OCI-LY1 (cell line): Measurements from ENCODE around the gene CYP26A1.
A peak's percentile ranks its signal among the peaks of the same experiment; 100 is the strongest.

ENCODE experiments used
- H2AFZ ChIP-seq: fragments of 200-600 bp; sonication (generic), shearing (Covaris generic); 2 replicates; pipeline ENCODE4 v1.6.0; 2014; ENCODE audit warnings: antibody characterized with exemption, mild to moderate bottlenecking, low read length
- H3F3A ChIP-seq: fragments of 200-600 bp; sonication (generic), shearing (Covaris generic); 2 replicates; pipeline ENCODE4 v1.6.0; 2014; ENCODE audit warnings: mild to moderate bottlenecking, antibody characterized with exemption, low read length, moderate library complexity; ENCODE audit not compliant: insufficient read depth
- H3K27ac ChIP-seq: fragments of 200-600 bp; sonication (generic); 2 replicates; pipeline ENCODE4 v1.5.1; 2014; ENCODE audit warnings: low read length, mixed run types, mild to moderate bottlenecking, low read depth; ENCODE audit not compliant: poor library complexity, severe bottlenecking
- H3K27me3 ChIP-seq: fragments of 200-600 bp; sonication (generic); 2 replicates; pipeline ENCODE4 v1.6.0; 2014; ENCODE audit warnings: antibody characterized with exemption, mild to moderate bottlenecking, low read length, moderate library complexity; ENCODE audit not compliant: insufficient read depth
- H3K36me3 ChIP-seq: fragments of 200-600 bp; sonication (generic); 2 replicates; pipeline ENCODE4 v1.6.1; 2014; ENCODE audit warnings: mild to moderate bottlenecking, antibody characterized with exemption, low read length, moderate library complexity, mixed read lengths; ENCODE audit not compliant: insufficient read depth
- H3K4me1 ChIP-seq: fragments of 200-600 bp; sonication (generic); 2 replicates; pipeline ENCODE4 v1.5.1; 2014; ENCODE audit warnings: mild to moderate bottlenecking, low read length, moderate library complexity; ENCODE audit not compliant: insufficient read depth, severe bottlenecking
- H3K4me2 ChIP-seq: fragments of 200-600 bp; sonication (generic), shearing (Covaris generic); 2 replicates; pipeline ENCODE4 v1.6.1; 2014; ENCODE audit warnings: low read length
- H3K4me3 ChIP-seq: fragments of 200-600 bp; sonication (generic); 2 replicates; pipeline ENCODE4 v1.5.1; 2014; ENCODE audit warnings: low read length, low read depth, mild to moderate bottlenecking, mixed read lengths; ENCODE audit not compliant: poor library complexity, severe bottlenecking
- H3K79me2 ChIP-seq: fragments of 200-600 bp; shearing (Covaris generic); 2 replicates; pipeline ENCODE4 v1.6.1; 2016; ENCODE audit warnings: mixed run types, low read length, mixed read lengths; ENCODE audit not compliant: insufficient read depth
- H3K9ac ChIP-seq: fragments of 200-600 bp; sonication (generic), shearing (Covaris generic); 2 replicates; pipeline ENCODE4 v1.6.1; 2014; ENCODE audit warnings: mild to moderate bottlenecking, low read length, mixed read lengths
- H3K9me2 ChIP-seq: fragments of 200-600 bp; sonication (generic), shearing (Covaris generic); 2 replicates; pipeline ENCODE4 v1.6.1; 2014; ENCODE audit warnings: low read depth, mild to moderate bottlenecking, low read length, mixed read lengths
- H3K9me3 ChIP-seq: fragments of 200-600 bp; shearing (Covaris generic); 2 replicates; pipeline ENCODE4 v1.6.1; 2014; ENCODE audit warnings: low read length, mixed read lengths
- H4K20me1 ChIP-seq: fragments of 200-600 bp; sonication (generic), shearing (Covaris generic); 2 replicates; pipeline ENCODE4 v1.6.0; 2016; ENCODE audit warnings: mild to moderate bottlenecking, low read length; ENCODE audit not compliant: insufficient read depth
- CTCF ChIP-seq: fragments of 200-600 bp; sonication (generic), shearing (Covaris generic); IDR thresholded peaks from 2 replicates; pipeline ENCODE4 v1.5.1; 2017; ENCODE audit warnings: mild to moderate bottlenecking, antibody characterized with exemption, low read length, moderate library complexity, mixed read lengths
- EZH2 ChIP-seq: fragments of 200-600 bp; sonication (generic), shearing (Covaris generic); IDR thresholded peaks from 2 replicates; pipeline ENCODE4 v1.8.0; 2017; ENCODE audit warnings: borderline replicate concordance, mixed run types, mild to moderate bottlenecking, antibody characterized with exemption, low read length, moderate library complexity, mixed read lengths

The CYP26A1 gene

GRCh38 chr10:93072713-93073538 is 767 bp upstream of the CYP26A1 start:
- Histone ChIP-seq H3K4me2 (peak overlapping the region; percentile 35; the same call in 1 of the 2 replicates), H3K27ac (no peak overlapping the region), H3K4me3 (peak overlapping the region; percentile 32), H2AFZ (no peak overlapping the region), H3K36me3 (no peaks in the 10 kb centered on the region), H3K9ac (no peak overlapping the region), H4K20me1 (no peaks in the 10 kb centered on the region), H3K27me3 (no peaks in the 10 kb centered on the region), H3K4me1 (no peaks in the 10 kb centered on the region), H3K9me3 (no peaks in the 10 kb centered on the region), H3K79me2 (no peaks in the 10 kb centered on the region), H3K9me2 (no peaks in the 10 kb centered on the region), H3F3A (no peaks in the 10 kb centered on the region)
- TF ChIP-seq EZH2 (no peak), CTCF (no peak)

- H3K4me3 ChIP-seq = no peak overlapping the region
- no peaks in the 10 kb centered on the region for H3K36me3 ChIP-seq
- H3K9ac ChIP-seq = no peak overlapping the region
- no peak overlapping the region for H3K4me2 ChIP-seq
- no peaks in the 10 kb centered on the region for H3K9me3 ChIP-seq
- no peaks in the 10 kb centered on the region for H3K27me3 ChIP-seq
- H3K9me2 ChIP-seq = no peaks in the 10 kb centered on the region
- no peak overlapping the region for H2AFZ ChIP-seq
- no peaks in the 10 kb centered on the region for H3K4me1 ChIP-seq
- no peaks in the 10 kb centered on the region for H3K79me2 ChIP-seq
- H4K20me1 ChIP-seq = no peaks in the 10 kb centered on the region
- no peak overlapping the region for H3K27ac ChIP-seq
- H3F3A ChIP-seq = no peaks in the 10 kb centered on the region
- no peak for TF ChIP-seq EZH2
- peak; percentile 7; the same call in 1 of the 2 replicates for TF ChIP-seq CTCF
Measured at GRCh38 chr10:93074147-93074596, 479 bp downstream of the CYP26A1 start.

- Histone ChIP-seq H3K4me1 (no peaks in the 10 kb centered on the region), H3K9me2 (no peaks in the 10 kb centered on the region), H3K27me3 (no peaks in the 10 kb centered on the region), H3K36me3 (no peaks in the 10 kb centered on the region), H3K9ac (no peak overlapping the region), H3K4me2 (no peak overlapping the region), H3K9me3 (no peaks in the 10 kb centered on the region), H3F3A (no peaks in the 10 kb centered on the region), H3K27ac (no peak overlapping the region), H4K20me1 (no peaks in the 10 kb centered on the region), H3K79me2 (no peaks in the 10 kb centered on the region), H2AFZ (no peak overlapping the region), H3K4me3 (no peak overlapping the region)
- no peak for TF ChIP-seq CTCF
- no peak for TF ChIP-seq EZH2
Measured at GRCh38 chr10:93074597-93075368, 1.1 kb downstream of the CYP26A1 start.
